NCI-H1092 treated with DMSO at 0.1 percent for 48 hours (cell line): ENCODE data around the gene VIPR1.

Source experiments
- DNase-seq: peaks from one replicate; lab custom pipeline; 2025; lab: John Stamatoyannopoulos, UW

VIPR1 gene

DNA sequence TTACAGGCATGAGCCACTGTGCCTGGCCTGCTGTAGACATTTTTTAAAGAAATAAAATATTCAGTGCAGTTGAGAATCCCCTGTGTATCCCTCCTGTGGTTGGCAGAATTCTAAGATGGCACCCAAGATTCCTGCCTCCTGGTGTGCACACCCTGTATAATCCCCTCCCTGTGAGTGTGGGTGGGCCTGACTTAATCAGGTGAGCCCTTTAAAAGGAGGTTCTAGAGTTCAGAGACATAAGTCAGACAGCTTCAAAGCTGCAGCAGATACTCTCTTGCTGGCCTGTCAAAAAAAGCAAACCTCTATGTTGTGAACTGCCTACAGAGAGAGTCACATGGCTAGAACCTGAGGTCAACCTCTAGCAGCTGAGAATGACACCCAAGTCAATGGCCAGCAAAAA lies 7.0 kb upstream of the VIPR1 start:
- no peak for DNase-seq

DNA sequence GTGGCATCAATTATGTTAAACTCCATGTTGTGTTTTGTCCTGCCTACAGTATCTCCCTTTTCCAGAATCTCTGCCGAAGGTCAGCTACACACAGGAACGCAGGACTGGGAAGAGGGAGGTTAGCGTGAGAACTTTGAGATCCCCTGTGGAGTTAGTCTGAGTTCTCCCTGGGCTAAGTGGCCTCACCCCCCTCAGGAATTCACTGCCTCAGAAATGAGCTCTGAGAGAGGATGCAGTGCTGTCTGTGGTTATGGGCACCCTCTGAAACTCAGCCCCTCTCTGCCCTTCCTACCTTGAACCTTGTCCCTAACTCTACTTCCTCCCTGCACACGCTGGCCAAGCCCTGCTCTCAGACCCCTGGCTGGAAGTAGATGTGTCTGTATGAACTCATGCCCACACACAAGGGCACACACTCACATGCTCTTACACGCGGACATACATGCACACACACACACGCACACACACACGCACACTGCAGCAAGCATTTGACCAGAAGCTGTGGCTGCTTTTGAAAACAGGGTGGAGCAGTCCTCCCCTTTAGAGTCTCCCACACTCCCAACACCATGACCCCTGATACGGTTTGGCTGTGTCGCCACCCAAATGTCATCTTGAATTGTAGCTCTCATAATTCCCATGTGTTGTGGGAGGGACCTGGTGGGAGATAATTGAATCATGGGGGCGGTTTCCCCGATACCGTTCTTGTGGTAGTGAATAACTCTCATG lies 5.3 kb upstream of the VIPR1 start:
- DNase-seq, result no peak

DNA sequence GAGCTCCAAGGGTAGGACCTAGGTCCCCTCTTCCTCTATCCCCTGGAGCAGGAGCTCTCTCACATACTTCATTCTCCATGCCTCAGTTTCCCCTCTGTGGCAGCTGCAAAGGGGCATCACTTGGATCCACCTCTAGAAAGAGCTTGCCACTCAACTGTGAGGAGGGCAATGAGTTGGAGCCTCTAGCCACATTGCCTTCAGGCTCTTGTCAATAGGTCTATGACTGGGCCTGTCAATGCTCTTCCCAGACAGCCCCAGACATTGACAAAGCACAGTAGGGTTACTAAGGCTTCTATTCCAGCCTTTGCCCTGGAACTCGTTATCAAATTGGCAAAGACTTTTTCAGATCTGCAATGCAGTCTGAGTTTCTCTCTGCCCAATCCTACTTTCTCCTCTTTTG lies 4.4 kb upstream of the VIPR1 start:
- DNase-seq, result no peak

DNA sequence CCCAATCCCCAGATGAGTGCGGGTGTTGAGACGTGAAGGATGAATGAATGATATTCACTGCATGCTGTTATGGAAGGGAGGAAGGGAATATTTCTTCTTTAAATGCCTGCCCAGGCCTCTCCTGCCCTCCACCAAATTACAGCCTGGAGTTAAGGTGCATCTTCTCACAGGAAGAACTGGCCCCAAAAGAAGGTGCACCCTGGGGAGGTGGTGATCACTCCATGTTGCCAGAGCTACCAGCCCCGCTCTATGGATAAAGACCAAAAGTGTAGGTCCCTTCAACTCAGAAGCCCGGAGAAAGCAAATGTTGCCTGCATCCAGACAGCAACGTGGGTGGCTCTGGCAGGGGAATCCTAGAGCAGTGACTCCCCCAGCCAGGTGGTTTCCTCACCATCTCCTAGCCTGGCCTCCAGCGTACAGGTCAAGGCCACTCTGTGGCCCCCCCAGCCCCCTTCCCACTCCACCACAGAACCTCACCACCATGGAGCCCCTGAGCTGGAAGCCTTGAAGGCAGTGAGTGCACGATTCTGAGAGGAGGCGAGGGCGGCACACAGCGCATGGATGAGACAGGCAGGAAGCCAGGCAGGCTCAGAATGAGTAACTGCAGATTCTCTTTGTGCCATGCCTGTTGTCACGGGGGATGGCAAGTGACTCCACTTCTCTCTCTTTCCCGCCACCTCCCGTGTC lies 3.5 kb upstream of the VIPR1 start:
- no peak for DNase-seq

DNA sequence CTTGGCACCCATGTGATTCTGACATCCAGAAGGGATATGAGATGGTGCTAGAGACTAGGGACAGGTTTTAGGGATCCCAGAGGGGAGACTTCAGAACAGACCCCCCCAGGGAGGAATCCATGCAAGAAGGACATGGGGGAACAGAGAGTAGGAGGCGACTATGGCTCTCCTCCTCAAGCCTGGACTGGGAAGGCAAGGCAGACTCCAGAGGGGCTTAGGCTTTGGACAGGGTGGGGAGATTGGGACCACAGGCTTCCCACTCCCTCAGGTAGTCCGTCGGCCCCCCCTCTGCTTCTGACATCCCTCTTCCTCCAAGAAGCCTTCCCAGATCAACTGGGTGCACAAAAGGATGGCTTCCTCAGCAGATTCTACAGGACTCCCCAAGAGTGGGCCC lies 3.0 kb upstream of the VIPR1 start:
- no peak for DNase-seq

DNA sequence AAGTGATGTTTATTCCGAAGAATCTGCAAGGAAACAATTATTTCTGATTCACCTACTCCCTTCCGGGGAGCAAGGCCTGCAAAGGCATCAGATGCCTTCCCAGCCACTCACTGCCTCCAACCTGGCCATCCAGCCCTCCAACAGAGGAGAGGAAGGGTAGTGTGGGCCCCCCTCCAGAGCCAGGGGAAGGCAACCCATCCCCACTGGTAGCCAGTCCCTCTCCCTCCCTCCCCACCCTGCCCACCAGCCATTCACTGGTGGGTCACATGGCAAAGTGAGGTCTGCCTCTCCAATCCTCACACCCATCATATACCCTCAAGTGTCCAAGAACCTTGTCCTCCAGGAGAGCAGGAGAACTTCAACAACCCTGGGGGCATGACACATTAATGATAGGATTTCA lies 2.4 kb upstream of the VIPR1 start:
- no peak for DNase-seq

DNA sequence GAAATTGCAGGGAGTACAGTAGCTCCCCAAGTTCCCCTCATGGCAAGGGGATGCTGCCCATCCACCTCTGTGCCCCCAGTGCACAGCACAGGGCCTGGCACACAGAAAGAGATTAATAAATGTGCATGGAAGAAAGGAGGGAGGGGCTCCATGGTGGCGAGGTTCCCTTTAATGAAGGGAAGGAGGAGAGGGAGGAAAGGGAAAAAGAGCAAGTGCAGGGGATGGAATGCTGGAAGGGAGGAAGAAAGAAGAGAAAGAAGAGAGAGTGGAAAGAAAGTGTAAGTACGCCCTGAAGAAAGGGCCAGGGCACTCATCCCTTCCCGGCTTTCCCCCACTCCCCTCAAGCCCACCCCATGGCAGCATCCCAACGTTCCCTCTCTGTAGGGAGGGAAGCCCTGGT lies 1.5 kb upstream of the VIPR1 start:
- DNase-seq, result no peak

DNA sequence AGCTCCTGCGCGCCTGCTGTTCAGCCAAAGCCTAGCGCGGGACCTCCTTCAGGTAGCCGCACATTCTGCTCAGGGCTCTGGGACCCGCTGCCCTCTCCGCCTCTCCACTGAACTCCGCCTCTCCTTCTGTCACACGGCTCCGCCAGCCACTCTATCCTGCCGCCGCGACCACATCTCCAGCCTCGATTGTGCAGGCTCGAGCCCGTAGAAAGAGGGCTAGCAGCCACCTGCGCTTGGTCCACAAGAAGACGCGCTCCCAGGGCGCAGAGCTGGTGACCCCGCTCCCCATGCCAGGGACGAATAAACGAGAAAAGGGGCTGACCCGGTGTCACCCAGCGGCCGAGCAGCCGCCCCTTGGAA lies 1.1 kb upstream of the VIPR1 start:
- DNase-seq, result peak; percentile 4

DNA sequence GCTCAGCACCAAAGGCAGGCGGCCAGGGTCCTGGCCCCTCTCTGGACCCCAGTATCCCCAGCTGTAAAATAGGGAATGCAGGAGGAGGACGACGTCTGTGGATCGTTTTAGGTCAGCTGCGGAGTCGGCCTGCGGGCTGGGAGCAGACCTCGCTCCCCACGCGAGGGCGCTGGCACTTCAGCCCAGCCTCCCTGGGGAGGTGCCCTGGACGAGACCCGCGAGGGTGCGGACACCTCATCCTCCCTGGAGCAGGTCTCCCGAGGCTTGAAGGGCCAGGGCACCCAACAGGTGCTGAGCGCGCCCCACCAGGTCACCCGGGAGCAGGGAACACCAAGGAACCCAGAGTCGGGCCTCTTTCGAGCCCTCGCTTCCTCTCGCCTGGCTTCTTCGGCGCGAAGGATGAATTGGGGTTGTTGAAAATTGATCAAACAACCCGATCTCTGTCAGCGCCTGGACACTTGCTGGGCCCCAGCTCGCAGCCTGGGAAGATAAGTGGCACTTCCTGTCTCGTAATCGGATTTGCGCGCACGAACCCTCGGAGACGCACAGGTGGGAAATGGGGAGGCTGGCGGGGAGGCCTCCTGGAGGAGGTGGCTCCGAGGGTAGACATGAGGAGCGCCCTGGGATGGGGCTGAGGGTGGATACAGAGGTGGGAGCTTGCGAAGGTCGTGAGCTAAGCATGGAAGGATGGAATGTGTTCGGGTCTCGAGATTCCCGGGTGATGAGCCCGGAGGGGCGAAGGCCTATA lies 588 bp upstream of the VIPR1 start:
- DNase-seq, result peak; percentile 3

DNA sequence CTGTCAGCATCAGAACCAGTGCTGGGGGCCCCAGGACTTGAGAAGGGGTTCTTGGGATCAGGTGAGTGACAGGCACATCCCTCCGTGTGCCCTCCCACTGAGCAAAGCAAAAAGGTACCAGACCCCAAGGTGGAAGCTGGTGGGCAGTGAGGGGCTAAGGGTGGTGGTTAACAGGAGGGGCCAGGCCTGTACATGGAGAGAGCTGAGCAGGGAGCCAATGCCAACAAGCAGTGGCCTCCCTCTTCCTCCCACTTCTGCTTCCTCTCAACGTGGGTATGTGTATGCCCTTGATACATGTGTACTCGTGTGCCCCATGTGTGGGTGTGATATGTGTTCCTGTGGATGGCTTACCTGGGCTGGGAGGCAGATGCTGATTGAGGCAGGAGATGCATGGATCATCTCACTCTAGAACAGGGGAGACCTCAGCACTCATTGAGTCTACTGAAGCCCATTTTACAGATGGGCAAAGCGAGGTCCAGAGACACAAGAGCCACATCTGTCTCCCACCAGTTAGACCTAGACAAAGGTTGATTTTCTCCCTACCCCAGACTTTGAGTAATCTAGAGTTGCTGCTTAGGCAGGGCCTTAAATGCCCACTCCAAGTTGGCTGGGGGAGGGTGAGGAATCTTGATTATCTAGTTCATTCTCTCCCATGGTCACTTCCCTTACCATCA lies 945 bp downstream of the VIPR1 start:
- DNase-seq, result no peak

DNA sequence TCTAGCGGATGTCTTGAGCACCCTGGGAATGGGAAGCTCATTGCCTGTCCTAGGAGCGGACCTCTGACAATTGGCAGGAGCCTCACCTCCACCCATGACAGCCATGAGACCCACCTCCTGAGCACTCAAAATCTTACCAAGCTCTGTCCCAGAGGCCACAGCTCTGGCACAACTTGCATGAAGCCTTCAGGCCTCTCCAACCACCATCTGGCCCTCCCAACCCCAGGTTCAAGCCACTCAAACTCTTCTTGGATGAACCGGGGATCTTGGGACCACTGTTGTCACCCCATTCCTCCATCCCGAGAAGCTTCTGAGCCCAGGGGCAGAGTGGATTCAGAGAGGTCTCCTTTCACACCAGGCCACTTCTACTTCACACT lies 1.5 kb downstream of the VIPR1 start:
- DNase-seq, result no peak

DNA sequence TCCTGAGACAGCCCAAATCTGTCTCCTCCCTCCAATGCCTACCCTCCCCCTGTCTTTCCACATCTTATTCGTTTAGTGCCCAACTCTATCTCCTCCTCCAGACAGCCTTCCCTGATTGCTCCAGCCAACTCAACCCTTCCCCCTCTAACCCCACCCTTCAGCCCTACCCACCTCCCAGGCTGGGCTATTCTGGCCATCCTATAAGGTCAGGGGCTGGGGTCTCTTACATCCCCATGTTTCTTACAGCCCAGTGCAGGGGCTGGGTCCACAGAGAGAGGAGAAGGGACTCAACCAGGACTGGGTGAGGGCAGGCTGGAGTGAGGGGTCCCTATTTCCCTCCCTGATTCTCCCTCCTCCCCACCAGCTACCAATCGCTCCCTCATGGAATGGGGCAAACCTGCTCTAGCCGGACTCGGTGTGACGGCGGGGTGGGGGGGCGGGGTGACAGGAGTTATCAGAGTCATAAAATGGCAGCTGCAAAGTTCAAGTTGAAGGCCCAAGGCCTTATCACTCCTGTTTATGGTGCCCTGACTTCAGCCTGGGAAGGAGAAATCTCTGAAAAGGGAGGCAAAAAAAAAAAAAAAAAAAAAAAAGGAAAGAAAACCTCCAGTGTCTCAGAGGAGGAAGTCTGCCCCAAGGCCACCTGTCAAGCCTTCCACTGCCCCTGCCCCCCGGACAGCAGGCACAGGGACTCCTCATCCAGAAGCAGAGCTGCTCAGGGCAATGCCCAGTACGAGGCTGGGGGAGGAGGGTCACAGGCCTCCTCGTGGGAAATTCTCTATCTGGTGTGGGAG lies 2.1 kb downstream of the VIPR1 start:
- no peak for DNase-seq

DNA sequence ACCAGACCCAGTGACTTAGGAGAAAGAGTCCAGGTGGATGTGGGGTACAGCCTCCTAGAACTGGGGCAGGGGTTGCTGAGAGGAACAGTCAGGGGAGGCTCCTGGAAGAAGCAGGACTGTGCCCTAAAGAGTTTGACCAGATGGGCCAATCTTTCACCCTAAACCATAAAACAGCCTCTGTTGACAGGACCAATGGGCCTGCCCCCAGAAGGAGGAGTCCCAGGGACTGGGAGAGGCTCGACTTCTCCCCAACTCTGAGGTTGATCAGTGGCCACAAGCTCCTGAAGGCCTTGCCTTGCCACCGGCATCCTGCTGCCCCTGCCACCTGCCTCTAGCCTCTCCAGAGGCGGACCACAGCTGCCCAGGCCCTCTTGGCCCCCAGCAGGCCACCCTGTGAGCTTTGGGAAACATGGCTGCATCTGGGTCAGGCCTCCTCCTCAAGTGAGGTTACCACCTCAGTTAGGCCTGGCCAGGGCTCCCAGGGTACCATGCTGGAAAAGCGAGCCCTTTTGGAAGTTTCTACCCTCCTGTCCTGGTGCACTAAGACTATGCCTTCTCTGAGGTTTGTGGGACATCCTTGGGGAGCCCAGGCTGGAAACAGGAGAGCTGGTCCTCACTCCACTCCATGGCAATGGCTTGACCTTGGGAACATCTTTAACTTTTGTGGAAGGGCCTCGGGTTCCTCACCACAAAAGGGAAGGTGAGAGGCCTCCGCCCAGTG lies 2.8 kb downstream of the VIPR1 start:
- DNase-seq, result no peak

DNA sequence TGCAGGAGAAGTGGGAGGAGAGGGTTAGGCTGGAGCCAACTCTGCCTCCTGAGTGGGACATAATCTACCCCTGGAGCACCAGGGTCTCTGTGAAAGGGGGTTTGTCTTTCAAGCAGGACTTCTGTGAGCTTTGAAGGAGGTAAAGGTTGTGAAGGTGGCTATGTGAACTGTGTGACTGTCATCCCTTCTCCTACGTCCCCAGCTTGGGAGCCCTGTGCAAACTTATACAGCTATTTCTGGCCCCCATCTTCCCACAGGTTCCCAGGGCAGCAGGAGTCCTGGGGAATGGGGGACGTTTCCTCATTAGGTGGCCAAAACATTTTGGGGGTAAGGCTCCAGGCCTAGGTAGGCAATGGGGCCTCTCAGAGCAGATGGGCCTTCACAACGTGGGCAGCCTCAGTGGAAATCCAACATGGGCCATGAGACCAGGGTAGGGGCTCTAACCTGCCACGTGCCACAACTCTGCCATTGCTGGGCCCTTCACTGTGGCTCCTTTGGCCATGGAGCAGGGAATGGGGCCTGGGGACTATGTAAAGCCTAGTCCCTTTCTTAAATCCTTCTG lies 3.5 kb downstream of the VIPR1 start:
- no peak for DNase-seq

DNA sequence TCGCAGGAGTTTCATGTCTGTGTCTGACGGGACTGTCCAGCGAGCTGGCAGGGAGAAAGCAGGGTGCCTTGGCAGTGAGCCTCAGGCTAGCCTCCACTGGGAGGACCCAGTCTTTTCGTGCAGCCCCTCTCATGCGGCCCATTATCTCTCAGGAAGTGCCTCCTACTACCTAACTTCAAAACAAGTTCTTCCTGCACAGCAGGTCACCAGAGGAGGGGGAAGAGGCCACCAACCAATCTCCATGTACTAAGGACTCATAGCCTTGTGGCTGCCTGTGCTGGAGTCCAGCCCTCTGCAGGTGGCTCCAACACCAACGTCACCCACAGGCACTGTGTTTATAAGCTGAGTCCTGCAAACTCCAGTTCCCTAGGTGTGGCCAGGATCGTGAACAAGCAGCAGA lies 4.8 kb downstream of the VIPR1 start:
- DNase-seq, result no peak

DNA sequence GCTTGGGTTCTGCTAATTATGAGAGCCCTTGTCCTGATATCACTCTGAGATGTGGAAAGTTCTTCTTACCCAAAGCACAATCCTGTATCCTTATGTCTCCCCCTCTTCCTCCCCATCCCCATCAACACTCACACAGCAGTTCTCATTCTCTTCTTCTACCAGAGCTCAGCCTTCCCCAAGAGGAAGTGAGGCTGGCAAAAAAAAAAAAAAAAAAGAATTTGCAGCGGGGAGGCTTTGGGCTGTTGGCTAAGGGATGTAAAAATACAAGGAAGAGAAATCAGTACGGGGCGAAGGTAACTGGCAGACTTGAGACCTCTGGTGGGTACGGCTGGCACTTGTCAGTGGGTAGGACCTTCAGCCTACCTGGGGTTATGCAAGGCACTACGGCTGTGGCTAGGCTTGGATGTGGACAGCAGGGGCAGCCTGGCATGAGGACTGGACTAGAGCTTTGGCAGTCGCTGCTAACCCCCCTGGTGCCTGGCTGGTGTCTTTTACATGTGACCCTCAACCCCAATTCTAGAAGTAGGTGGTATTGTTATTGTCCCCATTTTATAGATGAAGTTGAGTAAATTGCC lies 5.4 kb downstream of the VIPR1 start:
- no peak for DNase-seq

DNA sequence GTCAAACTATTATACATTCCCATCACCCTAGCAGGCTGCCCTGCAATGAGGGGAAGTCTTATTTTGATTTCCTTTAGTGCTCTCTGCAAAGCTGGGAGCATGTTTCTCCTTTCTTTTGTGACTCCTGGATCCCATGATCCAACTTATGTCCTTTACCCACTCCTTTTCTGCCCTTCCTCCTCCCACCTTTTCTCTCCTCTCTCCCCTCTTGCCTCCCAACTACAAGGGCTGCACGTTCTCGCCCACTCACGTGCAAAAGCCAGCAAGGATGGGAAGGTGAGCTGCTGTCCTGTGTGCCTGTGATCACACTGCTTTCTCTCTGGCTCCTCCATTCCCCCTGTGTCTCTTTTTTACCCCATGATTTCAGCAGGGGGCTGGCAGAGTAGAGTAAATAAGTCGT lies 6.1 kb downstream of the VIPR1 start:
- no peak for DNase-seq

DNA sequence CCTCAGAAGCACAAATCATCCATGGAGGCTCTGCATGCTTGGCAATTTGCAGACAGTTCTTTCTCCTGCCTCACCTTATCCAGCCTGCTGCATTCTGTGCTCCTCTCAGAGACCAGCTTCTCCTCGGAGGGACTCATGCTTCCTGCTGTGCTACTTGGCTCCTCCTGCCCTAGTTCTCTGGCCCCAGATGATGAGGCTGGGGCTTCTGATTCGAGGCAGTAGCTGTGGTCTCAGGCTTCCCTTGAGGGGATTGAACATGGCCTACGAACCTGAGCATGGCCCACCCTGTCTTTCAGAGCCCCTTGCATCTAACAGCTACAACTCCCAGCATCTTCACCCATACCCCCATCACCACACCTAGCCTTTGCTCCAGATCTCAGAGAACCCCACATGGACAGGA lies 6.7 kb downstream of the VIPR1 start:
- DNase-seq, result no peak

DNA sequence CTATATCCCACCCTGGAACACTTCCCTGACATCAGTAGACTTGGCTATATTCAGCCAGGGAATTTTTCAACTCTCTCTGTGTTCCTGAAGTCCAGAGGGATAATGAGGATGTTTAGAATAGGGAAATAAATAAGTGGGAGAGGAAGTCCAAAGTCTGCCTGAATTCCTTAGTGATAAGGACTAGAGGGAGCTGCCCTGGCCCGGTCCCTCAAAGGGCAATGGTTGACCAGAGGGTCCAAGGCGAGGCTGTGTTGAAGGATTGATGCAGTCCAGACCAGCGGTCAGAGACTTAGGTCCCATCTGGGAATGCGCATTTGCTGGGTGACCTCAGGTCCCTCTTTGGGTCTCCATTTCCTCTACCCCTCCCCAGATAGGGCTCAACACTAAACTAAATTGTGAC lies 7.9 kb downstream of the VIPR1 start:
- DNase-seq, result no peak

DNA sequence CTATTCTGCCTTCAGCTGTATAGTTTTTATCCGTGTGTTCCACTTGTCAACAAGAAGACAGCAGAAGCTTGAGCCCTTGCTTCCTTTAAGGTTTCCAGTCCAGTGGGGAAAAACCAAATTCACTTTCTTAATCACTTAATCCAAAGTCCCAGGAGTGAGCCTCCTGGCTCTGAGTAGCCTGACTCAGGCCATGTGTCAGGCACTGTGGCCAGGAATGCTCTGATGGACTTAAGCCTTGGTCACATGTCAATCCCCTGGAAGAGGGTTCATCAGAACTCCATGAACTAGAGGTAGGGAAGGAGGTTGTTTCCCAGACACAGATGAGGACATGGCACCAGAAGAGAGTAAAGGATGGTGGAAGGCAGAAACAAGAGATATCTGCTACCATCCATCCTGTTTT lies 8.8 kb downstream of the VIPR1 start:
- no peak for DNase-seq

DNA sequence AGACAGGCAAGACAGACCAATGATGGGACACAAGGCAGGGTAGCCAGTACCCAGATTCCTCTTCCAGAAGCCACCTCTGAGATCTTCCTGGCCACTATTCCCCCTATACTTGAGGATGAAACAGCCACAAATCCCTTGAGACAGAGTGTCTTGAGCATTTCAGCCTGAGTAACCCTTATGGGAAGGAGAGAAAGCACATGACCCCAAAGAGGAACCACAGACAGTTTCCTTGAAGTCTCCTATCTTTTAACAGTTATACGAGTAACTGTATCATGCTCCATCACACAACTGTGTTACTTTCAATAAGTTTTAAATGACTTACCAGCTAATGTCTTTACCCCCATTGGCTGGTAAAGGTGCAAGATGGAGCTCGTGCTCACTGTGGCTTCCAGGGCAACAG lies 9.3 kb downstream of the VIPR1 start:
- DNase-seq, result no peak
